ENCODE data around the gene ZBTB16.

The ZBTB16 gene

GRCh38 chr11:114132944-114133394 is 73.5 kb downstream of the ZBTB16 start:
- DNase-seq, result no peak

DNA sequence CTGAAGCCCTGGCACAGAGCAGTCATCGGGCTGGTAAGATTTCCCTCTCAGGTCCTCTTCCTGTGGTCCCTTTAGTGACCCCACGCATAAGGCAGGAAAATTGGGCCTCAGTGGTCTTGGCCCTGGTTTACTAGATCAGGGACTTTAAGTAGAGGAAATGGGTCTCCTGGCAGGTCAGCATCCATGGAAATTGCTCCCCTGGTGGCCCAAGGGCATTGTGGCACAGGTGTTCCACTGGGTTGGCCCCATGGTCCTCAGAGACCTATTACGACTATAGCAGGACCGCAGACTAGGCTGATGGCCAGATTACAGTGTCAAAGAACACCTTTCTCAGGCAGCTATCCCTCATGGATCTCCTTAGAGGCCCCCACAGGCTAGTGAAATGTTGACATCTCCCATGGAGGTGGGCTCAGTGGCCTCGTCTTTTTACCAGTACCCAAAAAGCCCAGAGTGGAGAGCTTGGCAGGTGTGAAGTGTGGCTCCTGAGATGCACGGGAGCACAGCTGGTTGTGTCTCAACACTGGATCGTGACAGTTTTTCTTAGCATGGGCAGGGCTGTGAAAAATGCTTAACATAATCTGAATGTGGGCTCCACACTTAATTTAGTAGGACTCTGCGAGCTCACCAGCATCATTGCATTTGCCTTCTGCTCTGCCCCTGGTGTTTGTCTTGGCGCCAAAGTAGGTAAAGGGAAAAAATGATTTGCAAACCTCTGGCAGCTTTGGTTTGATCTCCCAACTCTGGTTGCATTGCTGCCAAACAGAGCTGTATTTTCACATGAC is 74.2 kb downstream of the ZBTB16 start:
- no peak for DNase-seq

DNA sequence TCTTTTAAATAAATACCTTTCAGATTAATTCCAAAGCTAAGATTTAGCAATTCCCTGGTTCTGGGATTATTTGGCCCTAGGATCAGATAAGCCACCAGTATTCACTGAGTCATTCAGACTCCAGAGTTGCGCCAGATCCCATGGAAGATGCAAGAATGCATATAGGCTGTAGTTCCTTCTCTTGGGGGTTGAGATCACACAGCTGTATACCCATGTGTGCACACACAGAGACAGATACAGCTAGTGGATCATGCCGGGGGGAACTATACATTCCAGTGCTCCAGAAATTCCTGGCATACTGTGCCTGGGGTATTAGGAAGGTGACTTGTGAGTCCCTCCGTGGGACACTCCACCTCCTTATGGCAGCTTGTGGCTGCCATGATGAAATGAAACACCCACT is 75.4 kb downstream of the ZBTB16 start:
- no peak for DNase-seq

DNA sequence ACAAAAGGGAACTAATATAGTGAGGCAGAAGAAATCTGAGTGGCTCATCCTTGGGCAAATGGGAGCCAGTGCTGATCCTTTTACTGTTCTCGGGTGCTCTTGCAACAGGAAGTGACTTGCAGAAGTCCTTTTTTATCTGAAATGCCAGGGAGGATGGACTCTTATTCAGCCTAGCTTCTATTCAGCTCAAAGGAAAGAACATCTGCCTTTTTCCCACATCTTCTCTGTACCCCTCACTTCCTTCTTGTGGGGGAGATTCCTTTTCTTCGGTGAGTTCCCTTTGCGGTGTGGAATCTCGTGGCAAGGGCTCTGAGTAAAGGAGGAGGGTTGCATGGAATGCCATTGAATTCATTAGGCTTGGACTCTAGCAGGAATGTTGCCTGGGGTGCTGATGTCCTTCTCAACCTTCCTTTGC is 76.2 kb downstream of the ZBTB16 start:
- no peak for DNase-seq

DNA sequence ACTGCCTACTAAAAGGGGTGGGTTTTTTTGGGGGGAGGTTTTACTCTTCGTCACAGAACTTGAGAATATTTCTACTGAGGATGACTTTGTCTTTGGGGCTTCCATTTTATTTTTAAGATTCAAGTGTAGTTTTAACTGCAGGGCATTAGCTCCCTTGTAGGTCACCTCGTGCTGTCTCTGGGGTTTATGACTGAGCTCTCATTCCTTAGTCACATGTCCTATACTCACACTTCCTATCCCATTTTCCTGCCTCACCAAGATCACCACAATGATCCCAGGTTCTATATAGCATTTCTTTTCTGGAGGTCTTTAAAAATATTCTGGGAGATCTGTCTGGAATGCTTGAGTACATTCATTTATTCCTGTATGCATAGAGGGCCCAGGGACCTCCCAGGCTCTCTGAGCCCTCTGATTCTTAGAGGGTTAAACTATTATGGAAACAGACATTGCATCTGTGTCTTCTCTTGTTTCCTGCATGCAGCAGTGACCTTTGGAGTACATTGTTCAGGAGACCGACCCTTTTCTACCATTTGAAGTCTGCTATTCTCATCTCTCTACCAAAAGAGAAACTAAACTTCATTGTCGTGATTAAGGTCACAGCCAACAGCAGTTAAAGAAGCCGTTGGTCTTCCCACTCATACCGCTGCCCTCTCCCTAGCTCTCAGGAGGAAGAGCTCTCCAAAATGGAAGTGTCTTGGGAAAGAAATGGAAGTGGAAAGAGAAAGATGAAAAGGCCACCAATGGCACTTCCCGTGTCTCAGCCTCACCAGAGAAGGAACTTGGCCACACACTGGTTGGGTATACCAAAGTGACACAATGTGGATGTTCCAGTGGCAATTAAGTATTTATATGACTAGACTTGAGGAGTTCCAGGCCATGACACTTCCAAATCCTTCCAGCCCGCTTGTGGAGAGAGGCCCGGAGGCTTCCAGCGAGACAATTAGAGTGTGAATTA is 77.5 kb downstream of the ZBTB16 start:
- DNase-seq, result no peak

DNA sequence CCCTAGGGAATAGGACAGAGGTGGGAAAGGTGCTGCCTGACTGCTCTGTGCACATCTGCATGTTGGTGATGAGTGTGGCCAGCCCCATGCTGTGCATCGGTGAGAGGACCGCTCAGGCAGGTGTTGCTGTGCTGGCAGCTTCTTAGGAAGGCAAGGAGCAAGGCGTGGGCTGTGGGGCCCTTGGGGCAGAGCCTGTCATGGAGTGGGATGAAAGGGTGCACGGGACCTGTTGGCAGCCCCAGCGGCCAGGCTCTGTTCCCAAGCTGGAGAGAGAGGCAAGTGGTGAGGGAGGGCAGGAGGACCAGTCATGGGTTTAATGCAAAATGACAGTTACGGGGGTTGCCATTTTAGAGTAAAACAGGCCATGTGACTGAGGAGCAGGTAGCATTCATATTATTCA is 78.3 kb downstream of the ZBTB16 start:
- DNase-seq, result no peak

- no peak for DNase-seq
Observed at GRCh38 chr11:114138411-114138810, 78.9 kb downstream of the ZBTB16 start.

DNA sequence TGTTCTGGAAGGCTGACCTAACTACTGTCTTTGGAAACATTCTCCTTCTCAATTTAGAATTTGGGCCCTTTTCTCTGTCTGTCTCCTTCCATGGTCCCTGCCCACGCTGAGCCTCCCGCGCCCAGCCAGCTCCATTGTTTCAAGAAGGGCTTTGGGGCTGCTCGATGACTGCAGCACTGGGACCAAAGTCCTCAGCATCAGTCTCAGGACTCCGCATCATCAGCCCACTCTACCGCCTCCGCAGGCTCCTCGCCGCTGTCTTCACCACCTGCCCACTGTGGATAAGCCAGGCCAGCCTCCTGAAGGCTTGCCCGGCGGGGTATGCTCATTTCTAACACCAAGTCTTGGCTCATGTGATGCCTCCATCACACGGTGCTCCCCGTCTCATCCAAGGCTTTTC is 81.3 kb downstream of the ZBTB16 start:
- no peak for DNase-seq

- no peak for DNase-seq
Observed at GRCh38 chr11:114141863-114142580, 82.5 kb downstream of the ZBTB16 start.

GRCh38 chr11:114142707-114143106 is 83.2 kb downstream of the ZBTB16 start:
- DNase-seq, result no peak

GRCh38 chr11:114145166-114145775 is 85.8 kb downstream of the ZBTB16 start:
- DNase-seq, result no peak

DNA sequence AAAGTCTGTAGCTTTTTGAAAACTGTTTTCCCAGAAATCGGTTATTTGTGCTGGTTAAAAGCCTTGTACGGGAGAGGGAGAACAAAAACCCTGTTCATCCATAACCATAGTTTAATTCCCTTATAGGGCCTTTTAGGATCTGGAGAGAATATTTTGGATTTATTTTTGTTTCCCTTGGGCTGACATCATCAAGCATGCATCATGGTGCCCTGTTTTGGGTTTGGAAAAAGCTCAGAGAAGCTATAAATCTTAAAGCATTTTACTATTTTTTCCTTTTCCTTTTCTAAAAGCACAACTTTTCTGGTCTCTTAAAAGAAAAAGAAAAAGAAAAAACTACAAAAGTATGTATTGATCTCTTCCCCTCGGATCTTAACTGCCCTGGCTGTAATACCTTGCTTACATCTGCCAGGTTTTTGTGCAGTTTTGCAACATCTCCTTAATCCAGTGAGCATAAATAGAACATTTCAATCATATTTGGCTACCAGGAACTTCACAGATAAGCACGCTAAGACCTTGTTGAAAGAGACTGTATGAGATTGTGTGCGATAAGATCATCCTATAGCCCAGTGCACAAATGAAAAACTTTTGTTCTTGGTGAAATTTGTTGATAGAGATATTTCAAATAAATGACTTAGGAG is 88.0 kb downstream of the ZBTB16 start:
- no peak for DNase-seq

DNA sequence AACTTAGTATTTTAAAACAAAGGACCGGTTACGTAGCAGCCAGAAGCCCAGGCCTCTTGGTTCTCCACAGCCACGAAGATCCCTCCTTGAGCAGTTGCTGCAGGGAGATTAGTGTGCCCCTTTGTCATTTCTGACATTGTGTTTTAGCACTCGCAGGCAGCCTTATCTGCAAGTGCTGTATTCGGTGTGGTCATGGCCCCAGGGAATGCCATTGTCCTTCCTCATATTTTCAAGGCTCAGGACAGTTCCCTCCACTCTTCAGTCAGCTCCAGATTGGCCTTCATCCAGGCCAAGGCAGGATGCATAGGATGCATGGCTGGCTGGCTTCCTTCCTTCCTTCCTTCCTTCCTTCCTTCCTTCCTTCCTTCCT is 88.5 kb downstream of the ZBTB16 start:
- DNase-seq, result no peak

- DNase-seq, result no peak
Observed at GRCh38 chr11:114149689-114150407, 90.3 kb downstream of the ZBTB16 start.

DNA sequence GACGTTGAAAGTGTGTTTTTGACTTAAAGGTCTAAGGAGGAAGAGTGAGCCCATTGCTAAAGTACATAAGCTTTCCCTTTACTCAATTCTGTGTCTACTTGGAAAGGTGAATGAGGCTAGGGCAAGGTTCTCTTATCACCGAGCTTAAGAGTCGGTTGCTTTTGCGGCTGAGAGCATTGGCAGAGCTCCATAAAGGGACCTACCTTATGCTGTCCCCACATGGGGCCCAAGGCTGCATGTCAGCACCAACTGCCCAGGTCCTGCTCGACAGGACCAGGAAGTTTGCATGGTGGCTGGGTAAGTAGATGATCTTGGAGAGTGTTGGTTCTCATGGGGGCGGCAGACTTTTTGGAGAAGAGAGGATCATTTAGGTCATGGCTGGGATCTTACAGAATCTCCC is 91.2 kb downstream of the ZBTB16 start:
- DNase-seq, result no peak

GRCh38 chr11:114151631-114152030 is 92.1 kb downstream of the ZBTB16 start:
- DNase-seq, result no peak

- DNase-seq, result no peak
Observed at GRCh38 chr11:114152162-114152561, 92.7 kb downstream of the ZBTB16 start.

- no peak for DNase-seq
Observed at GRCh38 chr11:114152785-114153184, 93.3 kb downstream of the ZBTB16 start.

- no peak for DNase-seq
Observed at GRCh38 chr11:114153224-114153623, 93.7 kb downstream of the ZBTB16 start.

DNA sequence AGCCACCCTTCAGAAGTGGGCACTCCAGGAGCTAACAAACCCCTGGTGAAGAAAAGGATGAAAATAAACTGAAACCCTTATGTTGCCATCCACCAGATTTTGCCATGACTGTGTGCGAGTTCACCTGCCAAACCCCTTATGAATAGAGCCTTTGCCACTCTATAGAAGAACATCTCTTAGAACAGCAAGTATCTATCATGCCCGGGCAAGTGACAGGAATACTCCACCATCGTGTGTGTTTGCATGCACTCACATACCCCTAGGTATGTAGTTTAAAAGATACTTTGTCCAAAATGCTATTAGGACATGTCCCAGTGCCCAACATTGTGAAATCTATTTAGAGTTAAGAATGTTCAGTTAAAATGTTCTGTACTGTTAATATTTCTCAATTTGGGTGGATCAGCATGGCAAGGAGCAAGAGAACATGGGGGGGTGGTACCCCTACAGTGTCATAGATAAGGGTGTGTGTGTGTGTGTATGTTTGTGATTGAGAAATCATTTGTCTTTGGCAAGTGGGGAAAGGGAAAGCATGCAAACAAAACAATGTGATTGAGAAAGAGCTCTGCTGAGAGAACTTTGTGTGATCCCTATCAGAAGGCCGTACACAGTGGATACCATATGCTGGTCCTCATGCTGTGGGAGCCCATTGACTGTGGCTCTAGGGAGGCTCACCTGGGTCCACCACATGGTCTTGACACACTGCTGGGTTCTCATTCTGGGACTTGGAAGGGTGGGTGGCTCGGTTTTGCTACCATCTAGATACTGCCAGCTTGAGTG is 94.9 kb downstream of the ZBTB16 start:
- no peak for DNase-seq

GRCh38 chr11:114155116-114155515 is 95.6 kb downstream of the ZBTB16 start:
- no peak for DNase-seq
